ENCODE measurements around the gene CA10.

DNA sequence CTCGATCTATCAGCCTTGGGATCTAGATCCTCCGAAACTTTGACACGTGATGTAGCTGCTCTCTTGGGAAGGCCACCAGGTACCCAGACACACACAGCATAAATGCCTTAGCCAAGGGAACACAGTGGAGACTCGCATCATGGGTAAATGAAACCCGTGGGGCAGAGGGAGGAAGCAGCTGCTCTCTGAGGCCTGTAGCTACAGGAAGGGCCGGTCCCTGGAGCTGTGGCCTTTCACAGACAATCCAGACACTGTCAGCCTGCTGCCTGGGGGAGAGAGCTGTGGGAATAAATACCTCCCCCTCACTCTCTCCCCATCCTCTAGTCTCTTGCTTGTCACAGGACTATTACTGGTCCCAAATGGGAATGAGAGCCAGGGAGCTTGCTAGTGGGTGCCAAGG lies 546.9 kb downstream of the CA10 start:
- no peak for TF ChIP-seq POLR2A (IDR thresholded peaks at IDR 0.05)
- TF ChIP-seq, protein P1, sequence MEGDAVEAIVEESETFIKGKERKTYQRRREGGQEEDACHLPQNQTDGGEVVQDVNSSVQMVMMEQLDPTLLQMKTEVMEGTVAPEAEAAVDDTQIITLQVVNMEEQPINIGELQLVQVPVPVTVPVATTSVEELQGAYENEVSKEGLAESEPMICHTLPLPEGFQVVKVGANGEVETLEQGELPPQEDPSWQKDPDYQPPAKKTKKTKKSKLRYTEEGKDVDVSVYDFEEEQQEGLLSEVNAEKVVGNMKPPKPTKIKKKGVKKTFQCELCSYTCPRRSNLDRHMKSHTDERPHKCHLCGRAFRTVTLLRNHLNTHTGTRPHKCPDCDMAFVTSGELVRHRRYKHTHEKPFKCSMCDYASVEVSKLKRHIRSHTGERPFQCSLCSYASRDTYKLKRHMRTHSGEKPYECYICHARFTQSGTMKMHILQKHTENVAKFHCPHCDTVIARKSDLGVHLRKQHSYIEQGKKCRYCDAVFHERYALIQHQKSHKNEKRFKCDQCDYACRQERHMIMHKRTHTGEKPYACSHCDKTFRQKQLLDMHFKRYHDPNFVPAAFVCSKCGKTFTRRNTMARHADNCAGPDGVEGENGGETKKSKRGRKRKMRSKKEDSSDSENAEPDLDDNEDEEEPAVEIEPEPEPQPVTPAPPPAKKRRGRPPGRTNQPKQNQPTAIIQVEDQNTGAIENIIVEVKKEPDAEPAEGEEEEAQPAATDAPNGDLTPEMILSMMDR (IDR thresholded peaks at IDR 0.05) = no peak

Data from right lobe of liver (tissue), 4 donors.